Stimulated activated CD4-positive, alpha-beta T cell treated with anti-CD3 and anti-CD28 coated beads, Interleukin-15, amount 100 ng/mL, for 24 hours (primary cell): Measurements from ENCODE around the gene POU4F2.

Experiments used
- DNase-seq: peaks from one replicate; pipeline ENCODE4 v3.0.0-alpha.2; 2020

POU4F2 gene

DNA sequence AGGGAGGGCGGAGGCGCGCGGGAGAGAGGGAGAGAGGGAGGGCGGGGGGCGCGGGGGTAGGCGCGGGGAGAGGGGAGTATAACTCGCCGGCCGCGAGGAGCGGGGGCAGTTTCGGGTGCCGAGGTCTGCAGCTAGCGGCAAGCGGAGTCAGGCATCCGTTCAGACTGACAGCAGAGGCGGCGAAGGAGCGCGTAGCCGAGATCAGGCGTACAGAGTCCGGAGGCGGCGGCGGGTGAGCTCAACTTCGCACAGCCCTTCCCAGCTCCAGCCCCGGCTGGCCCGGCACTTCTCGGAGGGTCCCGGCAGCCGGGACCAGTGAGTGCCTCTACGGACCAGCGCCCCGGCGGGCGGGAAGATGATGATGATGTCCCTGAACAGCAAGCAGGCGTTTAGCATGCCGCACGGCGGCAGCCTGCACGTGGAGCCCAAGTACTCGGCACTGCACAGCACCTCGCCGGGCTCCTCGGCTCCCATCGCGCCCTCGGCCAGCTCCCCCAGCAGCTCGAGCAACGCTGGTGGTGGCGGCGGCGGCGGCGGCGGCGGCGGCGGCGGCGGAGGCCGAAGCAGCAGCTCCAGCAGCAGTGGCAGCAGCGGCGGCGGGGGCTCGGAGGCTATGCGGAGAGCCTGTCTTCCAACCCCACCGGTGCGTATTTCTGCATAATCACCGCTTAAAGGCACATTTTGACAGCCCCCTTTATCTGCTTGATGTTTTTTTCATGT is at the start of gene POU4F2:
POU4F2 (plus strand) TSS at position 108 of the 720 bp plus-strand sequence; CDS start at position 356, 248 bp downstream.
- DNase-seq, result peak; percentile 39

DNA sequence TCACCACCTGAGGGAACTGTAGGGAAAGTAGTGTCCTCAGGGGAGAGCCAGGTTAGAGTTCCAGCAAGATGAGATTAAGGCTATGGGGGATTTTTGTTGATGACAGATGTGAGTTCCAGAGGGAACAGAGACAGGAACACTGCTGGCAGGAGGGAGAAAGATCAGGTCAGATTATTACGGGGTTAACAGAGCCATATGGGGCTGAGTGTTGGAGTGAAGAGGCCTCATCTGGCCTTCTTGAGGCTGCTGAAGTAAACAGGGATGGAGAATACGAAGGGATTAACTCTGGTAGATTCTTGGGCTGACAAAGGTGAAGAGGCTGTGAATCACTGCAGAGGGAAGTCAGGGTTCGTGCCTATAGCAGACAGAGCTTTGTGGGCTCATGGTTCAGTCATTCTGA is 47.9 kb upstream of the POU4F2 start:
- no peak for DNase-seq

GRCh38 chr4:146592019-146592418 is 46.7 kb upstream of the POU4F2 start:
- DNase-seq, result no peak

DNA sequence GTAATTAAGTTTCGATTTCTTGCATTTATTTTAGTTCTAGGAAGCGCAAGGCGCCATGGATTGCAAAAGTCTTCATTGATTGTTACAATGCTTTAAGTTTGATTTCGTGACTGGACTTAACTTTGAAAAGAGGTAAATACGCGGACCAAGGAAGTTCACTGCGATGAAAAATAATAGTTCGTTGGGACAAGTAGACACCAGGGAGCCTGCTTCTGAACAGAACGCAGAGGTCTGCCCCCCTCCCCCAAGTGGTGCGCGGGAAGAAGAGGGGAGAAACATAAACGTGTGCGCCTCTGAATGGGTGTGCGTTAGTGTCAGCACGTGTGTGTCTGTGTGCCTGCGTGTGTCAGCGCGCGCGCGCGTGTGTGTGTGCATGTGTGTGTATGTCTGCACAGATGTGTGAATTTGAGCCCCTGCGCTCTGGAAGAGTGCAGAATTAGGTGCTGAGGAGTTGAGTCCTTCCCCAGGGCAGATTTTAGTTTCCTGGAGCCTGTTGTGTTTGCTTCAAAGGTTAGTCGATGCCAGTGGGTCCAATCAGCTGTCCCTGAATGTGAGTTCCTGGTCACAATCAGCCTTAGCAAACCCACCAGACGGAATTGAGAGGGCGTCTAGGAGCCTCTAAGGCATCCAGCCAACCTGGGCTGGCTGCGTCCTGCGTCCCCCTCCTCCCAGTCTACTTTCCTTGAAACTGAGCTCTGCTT is 5.8 kb upstream of the POU4F2 start:
- no peak for DNase-seq

GRCh38 chr4:146633471-146633800 is 5.3 kb upstream of the POU4F2 start:
- no peak for DNase-seq

GRCh38 chr4:146634825-146635224 is 3.9 kb upstream of the POU4F2 start:
- DNase-seq, result no peak

- no peak for DNase-seq
These were observed 916 bp upstream of the POU4F2 start for GRCh38 chr4:146637621-146638332.

DNA sequence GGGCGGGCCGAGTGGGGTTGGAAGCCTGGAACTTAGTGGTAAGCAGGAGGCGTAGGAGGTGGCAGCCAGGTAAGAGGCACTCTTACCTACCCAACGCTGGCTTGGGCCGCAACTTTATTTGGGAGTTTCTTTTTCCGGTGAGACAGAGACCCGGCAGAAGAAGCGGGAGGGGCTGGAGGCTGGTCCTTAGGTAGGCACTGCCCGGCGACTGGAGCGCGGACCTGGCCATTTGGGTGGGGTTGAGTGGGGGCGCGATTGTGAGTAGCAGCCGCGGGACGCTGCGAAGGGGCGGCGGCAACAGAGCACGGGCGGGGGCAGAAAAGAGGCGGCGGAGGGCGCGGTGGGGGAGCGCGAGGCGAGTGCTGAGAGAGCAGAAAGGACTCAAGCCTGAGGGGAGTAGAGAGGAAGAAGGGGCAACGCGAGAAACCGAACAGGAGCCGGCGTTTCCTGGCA is 334 bp upstream of the POU4F2 start:
- DNase-seq, result no peak

DNA sequence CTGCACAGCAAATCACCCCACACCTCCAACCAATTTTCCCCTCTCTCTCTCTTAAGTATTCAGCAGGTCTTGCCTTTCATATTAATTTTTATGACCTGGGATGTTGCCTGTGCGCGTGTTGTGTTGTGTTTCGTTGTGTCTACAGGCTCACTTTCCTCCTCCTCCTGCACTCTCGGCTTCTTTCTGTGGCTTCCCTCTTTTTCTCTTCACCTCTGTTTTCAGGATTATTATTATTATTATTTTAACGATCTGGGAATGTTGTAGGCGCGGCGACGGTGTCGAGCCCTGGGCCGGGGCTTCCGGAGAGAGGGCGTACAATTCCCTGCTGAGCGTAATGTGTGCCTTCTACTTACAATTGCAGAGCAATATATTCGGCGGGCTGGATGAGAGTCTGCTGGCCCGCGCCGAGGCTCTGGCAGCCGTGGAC is 826 bp downstream of the POU4F2 start:
- no peak for DNase-seq

GRCh38 chr4:146640021-146640464 is 1.4 kb downstream of the POU4F2 start:
- no peak for DNase-seq

GRCh38 chr4:146640465-146641061 is 1.9 kb downstream of the POU4F2 start:
- no peak for DNase-seq

- DNase-seq, result no peak
These were observed 3.1 kb downstream of the POU4F2 start for GRCh38 chr4:146641762-146642161.

DNA sequence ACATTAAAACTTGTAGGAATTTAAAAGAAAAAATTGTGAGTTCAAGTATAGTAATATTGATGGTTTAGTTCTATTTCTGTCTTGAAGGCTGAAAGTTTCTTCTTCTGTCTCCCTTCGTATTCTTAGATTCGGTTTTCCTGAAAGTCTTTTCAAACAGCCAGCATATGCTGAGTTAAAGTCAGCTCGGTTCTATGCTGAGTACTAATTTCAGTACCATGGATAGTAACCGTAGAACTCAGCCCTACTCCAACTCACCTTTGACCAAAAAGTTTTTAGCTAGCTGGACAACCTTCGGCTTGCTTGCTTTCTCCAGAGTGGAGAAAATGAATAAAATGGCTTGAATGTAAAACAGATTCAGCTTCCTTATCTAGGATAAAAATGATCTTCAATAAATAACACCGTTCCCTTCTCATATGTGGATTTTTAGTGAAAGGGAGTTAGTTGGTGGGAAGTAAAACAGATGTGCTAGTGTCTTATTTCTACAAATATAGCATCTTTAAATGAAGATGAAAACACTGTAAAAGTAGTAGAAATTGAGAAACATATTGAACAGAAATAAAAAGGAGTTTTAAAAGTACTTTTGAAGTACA is 5.2 kb downstream of the POU4F2 start:
- DNase-seq, result no peak

DNA sequence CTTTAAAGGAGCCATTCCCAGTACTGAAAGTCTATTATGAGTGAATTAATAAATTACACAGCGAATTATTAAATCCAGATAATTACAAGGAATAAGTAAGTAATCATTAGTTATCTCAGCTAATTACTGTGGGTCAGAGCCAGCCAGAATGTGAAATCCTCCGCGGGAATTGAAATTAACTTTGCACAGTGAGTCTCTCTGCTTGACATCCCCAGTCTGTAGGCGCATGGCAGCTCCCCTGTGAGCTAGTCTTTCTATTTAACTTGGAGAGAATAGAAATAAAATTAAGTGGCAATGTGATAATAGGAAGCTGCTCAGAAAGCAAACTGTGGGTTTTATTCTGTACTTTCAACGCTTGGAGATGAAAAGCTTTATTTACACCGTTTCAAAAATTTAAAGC is 7.2 kb downstream of the POU4F2 start:
- no peak for DNase-seq

GRCh38 chr4:146646593-146647325 is 8.1 kb downstream of the POU4F2 start:
- DNase-seq, result no peak

DNA sequence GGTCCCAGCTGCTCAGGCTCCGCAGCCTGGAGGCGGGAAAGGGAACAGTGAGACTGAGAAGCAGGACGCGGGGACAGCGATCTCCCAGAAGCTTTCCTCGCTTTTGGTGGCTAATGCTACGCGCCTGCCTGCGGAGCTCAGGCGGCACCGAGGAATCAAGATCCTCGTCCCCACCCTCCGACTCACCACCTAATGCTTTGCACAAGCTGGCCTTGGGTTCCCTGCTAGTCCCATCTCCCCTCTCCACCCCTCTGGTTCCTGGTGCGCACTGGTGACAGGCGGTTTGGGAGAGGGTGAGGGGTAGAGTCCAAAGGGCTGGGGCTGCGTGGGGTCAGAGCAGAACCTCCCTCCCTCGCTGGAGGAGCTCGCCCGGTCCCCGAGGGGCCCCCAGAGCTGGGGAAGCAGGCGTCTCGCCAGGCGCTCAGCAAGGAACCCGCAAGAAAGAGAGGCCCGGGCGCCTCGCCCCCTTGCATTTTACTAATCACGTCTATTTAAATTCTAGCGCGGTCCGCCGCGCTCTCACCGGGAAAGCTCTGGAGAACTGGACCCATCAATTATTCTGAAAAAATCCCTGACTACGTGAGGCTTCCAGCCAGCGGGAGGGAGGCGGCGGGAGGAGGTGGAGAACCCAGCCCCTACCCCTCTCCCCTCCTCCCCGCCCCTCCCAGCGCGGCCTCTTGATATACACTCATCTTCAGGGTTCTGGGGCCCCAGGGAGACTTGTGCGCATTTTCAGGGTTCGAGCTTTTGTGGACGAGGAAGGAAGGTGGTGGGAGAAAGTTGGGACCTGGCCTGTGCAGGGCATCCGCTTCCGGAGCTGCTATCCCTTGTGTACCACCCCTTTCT is 9.1 kb downstream of the POU4F2 start:
- DNase-seq, result no peak

DNA sequence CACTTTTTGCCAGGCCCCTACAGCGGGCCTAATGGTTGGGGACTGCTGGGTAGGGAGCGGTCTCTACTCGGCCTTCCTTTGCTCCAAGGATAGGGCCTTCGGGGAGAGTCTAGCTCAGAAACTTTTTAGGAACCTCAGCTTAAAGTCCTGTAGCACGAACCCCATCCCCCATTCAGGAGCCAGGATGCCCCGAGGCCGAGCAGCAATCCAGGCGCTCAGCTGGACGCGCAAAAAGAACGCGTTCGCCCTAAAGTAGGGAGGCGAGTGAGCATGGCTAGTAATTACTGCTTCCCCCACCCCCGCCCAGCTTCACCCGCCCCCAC is 9.7 kb downstream of the POU4F2 start:
- no peak for DNase-seq

GRCh38 chr4:146649232-146649631 is 10.5 kb downstream of the POU4F2 start:
- DNase-seq, result no peak

- no peak for DNase-seq
These were observed 11.3 kb downstream of the POU4F2 start for GRCh38 chr4:146650034-146650433.

- peak; percentile 12 for DNase-seq
These were observed 16.2 kb downstream of the POU4F2 start for GRCh38 chr4:146654687-146655520.

DNA sequence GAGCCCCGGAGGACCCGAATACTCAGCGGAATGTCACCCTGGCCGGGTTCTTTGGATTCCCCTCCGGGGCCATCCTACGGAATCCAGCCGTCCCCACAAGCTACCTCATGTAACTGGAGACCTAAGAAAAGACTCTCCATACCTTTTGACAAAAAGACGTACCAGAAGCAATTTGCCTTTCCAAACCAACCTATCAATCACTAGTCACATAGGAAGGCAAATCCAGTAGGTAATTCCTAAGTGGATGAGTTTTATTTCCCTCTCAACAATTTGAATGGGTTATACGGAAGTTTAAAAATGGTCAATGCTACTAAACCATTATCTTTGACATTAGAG is 16.8 kb downstream of the POU4F2 start:
- no peak for DNase-seq
